Fibroblast of skin of right quadriceps (primary cell): ENCODE measurements around the gene LRRFIP1.
"Not testable (repeated sequence)": the region's sequence is repeated elsewhere in the genome, so short reads cannot be mapped to it uniquely, and the experiment has no call there.

Source experiments
- DNase-seq: peaks from one replicate; pipeline ENCODE4 v3.0.0-alpha.2; 2013

Gene LRRFIP1, protein sequence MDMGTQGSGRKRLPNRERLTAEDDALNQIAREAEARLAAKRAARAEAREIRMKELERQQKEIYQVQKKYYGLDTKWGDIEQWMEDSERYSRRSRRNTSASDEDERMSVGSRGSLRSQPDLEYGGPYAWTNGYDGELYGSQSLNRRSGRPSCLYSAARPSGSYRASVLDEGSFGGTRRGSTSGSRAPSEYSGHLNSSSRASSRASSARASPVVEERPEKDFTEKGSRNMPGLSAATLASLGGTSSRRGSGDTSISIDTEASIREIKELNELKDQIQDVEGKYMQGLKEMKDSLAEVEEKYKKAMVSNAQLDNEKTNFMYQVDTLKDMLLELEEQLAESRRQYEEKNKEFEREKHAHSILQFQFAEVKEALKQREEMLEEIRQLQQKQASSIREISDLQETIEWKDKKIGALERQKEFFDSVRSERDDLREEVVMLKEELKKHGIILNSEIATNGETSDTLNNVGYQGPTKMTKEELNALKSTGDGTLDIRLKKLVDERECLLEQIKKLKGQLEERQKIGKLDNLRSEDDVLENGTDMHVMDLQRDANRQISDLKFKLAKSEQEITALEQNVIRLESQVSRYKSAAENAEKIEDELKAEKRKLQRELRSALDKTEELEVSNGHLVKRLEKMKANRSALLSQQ

DNA sequence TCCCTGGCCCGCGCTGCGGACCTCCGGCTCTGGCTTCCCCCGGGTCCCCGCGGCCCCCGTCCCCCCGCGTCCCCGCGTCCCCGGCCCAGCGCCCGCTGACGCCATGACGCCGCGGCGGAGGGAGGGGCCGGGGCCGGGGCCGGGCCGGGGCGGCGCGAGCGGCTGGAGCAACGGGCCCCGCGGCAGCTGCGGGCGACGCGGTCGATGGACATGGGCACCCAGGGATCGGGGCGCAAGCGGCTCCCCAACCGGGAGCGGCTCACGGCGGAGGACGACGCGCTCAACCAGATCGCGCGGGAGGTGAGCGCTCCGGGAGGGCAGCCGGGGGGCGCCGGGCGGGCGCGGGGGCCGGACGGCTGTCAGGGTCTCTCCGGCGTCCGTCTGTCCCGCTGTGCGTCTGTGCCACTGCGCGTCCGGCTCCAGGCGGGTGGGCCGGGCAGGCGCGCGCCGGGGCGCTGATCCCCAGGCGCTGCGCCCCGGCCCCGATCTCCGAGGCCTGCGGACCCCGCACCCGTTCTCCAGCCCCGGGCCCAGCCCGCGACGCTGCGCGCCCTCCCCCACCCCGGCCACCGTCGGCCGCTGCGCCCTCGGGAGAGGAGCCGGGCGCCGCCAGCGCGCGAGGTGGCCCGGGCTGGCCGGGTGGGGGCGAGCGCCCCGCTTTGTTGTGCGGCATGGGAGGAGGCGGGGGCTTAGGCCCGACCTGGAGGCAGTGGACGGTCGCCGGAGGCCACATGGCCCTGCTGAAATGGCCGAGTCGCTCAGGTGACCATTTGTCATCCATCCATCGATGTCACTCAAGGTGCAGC, at the start of gene LRRFIP1:
LRRFIP1 (plus strand) TSS at position 147 of the 806 bp plus-strand sequence; CDS start at position 205, 58 bp downstream.
- peak; percentile 28 for DNase-seq

DNA sequence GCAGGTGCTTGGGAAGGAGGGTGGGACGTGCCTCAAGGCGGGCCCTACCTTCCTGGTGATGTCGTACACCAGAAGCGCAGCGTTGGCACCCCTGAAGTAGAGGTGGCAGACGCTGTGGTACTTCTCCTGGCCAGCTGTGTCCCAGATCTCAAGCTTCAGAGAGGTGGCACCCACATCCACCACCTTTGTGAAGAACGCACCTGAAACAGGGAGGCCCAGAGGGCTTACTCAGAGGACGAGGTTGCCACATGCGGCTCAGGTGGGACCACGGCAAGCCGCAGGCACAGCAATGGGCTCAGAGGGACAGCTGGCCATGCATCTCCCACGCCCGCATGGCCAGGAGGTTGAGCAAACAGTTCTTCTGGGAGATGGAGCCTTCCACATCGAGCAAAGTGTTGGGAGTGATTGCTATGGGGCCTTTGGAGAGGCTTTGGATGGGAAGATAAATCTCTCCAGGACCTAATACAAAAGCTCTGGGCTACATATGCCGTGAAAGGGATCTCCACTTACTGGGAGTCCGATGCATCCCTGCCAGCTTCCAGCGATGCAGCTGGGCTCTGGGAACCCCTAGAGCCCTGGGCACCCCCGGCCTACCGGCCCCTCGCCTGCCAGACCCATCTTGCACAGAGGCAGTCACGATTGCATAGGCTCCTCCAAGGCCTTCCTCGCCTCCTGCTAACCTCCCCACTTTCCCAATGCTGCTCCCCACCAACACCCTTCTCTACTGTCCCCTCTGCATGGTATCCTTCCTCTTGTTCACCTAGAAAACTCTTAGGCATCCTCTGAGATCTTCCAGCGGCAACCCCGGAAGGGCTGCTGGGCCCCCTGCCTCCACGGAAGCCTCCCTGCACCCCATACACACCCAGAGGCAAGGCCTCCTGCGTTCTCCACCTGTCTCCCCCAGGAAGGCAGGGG, 49.2 kb upstream of the LRRFIP1 start:
- DNase-seq = no peak

DNA sequence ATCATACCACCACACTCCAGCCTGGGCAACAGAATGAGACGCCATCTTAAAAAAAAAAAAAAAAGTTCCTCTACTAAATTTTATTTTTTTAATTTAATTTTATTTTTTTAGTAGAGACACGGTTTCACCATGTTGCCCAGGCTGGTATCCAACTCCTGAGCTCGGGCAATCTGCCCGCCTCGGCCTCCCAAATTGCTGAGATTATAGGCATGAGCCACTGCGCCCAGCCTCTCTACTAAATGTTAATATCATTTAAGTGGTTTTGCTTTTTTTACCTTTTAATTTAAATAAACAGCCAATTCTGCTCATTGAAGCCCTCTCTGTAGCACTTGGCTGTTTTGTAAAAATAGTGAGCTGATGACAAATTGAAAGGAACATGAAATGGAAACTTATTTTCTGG, 46.1 kb upstream of the LRRFIP1 start:
- DNase-seq = no peak

DNA sequence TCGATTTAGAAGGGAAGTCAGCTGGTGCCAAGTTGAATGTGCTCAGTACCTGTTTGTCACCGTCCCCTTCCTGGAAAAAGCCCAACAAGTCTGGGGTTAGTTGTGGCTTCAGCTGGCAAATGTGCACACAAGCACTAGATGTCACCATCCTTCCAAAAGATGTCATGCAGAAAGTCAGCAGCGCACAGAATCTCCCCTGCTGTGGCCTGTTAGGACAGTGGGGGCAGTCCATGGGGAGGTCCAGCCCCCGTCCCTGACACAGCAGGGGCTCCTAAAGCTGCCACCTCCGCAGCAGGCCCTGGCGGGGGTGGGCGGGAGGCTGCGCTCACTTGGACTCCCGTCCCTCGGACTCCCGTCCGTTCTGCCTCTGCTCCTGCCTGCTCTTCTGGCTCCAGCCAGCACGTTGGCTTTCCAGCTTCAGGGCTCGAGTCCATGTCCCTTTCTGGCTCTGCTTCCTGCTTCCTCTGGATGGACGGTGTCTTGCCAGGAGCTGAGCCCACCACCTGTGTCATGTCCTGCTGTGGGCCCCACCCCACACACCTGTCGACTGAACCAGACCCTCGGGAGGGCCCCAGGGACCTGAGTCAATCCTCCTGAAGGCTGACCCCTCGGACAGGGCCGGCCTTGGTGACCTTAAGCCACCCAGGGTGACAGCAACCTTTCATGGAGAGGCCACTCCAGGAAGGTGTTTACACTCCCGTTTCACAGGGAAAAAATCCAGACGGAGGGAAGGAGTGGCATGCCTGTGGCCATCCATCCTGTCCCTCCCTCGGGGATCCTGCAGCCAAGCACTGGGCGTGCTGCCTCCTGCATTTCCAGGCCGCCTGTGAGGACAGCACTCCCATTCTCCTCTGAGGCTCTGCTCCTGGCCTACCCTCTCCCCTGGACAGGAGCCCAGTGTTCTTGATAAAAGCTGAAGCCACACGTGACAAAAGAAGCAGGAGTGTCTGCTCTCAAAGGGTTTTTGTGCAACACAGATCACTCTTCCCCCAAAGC, 45.3 kb upstream of the LRRFIP1 start:
- DNase-seq = peak; percentile 68

DNA sequence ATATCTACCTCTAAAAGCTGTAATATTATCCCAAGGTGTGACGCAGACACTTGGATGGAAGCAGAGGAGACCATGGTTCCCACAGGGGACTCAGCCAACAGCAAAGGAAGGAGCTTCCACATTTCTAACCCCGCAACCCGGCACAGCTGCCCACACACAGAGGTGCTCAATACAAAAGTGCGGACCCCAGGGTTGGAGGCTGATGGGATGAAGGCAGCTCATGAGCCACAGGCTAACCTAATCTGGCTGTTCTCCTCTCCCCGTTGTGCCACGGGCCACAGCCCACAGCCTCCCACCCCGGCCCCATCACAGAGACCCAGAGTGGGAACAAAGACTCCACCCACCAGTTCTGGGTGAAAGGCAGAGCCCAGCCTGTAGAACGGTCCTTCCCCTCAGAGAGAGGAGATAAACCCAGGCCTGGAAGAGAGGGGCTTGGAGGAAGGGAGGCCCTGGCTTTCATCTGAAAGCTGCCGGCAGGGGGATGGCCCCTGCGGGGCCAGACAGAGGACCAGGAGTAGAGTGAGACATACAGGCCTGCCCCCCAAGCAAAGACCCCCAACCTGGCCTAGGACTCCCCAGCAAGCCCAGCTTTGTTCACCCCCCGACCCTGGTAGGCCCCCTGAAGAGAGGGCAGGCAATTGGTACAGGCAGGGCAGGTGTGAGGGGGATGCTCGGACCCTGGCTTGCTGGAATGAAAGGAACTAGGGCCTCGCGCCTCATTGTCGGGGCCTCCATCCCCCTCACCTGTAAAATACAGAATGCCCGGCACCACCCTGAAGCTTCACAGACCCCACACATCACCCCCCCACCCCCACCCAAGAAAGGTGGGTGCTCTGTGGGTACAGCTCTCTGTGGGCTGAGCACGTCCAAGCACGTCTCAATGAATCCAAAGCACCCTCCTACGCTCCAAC, 43.7 kb upstream of the LRRFIP1 start:
- no peak for DNase-seq

DNA sequence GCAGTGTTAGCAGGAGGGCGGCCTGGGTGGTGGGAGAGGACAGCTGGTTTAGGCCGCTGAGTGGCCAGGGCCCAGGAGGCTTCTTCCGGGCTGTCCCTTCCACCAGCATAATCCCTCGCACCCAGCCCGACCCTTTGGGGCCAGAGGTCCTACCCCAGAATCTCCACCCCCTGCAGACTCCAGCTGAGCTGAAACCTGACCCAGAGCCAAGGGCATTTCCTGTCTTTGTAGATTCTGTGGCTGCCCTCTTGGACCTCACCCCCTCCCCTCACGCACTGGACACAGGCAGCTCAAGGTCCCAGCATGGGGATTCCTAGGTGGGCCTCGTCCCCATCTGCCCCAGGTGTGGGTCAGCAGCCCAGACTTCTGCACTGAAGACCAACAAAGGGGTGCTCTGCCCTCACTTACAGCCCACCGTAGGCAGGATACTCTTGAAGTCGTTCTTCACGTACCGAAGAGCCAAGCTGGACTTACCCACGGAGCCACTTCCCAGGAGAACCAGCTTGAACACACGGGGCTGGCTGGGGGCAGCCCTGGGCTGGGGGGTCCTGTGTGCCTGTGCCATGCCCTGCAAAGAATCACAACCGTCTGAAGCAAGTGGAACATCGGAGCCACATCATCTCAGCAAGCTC, 41.7 kb upstream of the LRRFIP1 start:
- DNase-seq = no peak

DNA sequence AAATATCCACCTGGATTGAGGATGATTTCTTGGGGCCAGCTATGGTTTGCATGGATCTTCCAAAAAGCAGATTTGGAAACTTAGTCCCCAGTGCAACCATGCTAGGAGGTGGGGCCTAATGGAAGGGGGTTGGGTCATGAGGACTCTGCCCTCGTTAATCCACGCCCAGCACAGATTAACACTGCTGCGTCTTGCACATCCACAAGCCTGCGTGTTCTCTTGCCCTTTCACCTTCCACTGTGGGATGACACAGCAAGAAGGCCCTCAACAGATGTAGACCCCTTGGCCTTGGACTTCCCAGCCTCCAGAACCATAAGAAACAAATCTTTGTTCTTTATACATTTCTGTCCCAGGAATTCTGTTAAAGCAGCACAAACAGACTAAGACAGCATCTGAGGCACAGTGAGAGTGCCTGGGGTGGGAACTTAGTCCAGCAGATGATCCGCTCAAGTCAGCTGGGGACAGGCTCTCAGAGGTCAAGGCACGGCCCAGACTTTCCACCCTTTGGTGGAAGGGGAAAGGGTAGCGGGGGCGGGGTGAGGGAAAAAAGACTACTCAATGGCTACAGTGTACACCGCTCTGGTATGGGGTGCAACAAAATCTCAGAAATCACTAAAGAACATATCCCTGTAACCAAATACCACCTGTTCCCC, 39.2 kb upstream of the LRRFIP1 start:
- no peak for DNase-seq

DNA sequence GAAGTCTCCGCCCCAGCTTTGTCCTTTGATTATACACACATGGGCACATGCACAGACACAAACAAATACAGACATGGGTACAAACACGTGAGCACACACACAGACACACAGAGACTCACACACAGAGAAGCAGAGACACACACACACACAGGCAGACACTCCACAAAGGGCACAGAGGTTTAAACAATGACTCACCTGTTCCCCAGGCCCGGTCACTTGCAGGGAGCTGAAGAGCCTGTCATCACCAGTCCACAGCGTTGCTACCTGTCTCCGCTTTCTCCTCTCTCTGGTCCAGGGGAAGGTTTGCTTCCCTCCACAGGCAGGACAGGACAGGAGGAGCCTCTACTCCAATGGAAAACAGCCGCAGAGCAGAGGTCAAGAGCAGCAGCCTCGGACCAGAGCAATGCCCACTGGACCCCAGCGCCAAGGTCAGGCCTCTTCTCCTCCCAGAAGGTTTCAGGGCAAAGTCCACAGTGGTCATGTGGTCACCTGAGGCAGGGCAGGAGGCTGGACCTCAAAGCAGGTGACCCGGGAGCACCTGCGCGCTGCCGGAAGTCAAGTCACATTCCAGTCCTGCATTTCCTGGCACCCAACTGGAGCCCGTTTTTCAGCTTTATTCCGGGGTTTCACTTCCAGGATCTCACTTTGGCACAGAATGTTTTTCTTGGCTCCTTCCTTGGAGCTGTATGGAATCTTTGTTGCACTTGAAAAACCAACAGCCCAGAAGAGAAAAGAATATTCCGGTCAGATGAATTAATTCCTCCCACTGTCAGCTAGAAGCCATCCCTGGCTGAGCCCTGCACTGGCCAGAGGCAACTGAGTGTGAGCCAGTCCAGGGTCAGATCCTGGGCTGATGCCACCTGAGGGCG, 36.9 kb upstream of the LRRFIP1 start, which contains the start of gene RAB17:
RAB17 (minus strand) TSS at position 463 of the 869 bp plus-strand sequence. CDS start 4,580 bp downstream, outside the sequence.
- no peak for DNase-seq

DNA sequence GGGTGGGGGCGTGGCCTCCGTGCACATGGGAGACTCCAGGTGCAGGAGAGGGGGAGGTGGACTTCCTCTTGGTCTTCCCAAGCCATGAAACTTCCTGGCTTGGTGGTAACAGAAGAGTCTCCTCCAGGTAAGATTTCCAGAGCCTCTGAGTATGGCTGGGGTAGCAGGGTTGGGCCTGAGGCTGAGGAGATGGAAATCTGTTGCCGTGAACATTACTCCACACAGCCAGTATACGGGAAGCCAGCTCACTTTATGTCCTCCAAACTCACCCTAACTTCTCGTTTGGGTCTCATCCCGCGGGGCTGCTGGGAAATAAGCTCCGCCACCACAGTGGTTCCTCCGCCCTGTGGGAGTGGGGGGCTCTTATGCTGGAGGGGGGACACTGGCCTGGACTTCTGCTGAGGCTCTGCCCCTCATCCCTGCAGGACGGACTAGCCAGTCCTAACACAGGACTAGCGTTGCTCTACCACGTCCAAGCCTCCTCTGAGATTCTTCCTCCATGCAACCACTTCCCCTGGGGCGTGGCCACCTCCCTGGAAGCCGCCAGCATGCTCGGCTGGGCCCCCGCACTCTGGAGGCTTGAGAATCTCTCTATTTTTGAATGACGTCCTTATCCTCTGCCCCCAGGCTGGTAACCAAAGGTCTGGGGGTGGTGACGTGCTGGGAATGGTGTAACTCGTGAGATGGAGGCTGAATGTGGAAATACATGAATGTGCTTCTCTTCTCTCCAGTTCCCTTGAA, 36.1 kb upstream of the LRRFIP1 start:
- DNase-seq = no peak

DNA sequence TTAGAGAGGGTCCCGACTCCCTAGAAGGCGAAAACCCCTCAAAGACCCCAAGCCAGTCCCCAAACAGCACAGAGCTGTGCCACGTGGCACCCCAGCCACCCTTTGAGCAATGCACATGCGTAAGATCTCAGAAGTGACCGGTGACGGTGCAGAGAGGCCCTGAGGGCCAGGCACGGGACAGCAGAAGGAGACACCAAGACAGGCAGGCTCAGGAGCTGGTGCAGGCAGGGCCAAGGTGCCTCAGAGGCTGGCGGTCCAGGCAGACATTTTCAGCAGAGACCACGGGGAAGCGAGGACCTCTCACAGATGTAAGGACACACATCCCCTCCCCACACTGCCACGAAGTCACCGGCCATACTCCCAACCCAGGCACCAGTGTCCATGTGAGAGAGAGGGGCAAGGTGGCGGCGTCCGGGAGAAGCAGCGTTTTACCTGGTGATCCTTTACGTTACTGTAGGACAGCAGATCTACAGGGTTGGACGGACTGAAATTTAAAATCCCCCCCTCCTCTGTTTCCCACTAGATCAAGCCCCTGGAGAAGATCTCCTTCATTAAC, 34.9 kb upstream of the LRRFIP1 start:
- no peak for DNase-seq

DNA sequence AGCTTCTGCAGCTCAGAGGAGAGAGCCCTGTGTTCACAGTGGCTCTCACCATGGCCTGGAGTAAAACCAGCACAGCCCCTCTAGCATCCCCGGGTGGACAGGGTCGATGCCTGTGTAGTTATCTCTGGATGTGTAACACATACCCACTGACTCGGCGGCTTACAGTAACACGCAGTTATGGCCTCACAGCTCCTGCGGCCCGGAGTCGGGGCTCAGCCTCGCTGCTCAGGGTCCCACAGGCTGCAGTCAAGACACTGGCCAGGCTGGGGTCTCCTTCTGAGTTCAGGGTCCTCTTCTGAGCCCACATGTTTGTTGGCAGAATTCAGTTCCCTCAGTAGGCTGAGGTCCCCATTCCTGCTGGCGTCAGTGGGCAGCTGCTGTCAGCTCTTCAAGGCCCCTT, 34.4 kb upstream of the LRRFIP1 start:
- DNase-seq = no peak

DNA sequence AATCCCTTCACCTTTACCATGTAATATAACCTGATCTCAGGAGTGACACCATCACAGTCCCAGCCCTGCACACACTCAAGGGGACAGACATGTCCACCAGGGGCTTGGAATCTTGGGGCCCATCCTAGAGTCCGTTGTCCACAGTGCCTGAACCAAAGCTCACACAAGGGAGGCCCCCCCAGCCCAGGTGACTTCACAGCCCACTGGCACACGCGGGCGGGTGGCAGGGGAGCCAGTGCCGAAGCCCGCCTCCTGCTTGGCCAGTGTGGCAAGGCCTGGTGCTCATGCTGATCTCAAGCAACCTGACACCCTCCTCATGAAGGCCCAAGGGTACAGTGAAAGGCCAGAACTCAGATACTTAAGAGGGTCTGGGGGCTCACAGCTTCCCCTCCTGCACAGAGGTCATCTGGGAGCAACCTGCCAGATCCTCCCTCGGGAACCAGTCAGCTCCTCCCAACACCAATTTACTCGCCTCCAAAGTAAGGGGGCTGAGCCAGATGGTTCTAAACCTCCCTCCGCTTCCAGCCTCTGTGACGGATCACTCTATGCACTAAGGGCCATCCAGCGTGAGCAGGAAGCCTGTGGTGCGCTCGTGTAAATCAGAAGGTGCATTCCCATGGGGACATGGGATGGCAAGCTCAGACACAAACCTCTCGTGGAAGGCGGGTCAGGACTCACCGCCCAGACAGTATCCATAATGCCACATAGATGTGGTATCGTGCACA, 33.6 kb upstream of the LRRFIP1 start:
- no peak for DNase-seq

DNA sequence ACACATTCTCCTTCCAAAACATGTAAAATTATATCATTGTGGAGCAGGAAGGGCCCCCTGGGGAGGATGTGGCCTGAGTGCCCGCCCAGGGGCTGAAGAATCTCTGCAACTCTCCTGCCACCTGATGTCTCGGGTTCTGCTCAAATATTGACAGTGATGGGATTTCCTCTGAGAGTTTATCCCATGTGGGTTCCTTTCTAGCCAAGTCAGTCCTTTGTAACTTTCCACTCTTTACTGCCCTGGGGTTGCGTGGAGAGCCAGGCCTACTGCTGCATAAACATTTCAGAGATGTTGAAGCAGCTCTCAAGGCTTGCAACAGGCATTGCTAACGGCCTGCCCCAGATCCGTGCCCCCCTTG, 32.9 kb upstream of the LRRFIP1 start:
- DNase-seq = no peak

DNA sequence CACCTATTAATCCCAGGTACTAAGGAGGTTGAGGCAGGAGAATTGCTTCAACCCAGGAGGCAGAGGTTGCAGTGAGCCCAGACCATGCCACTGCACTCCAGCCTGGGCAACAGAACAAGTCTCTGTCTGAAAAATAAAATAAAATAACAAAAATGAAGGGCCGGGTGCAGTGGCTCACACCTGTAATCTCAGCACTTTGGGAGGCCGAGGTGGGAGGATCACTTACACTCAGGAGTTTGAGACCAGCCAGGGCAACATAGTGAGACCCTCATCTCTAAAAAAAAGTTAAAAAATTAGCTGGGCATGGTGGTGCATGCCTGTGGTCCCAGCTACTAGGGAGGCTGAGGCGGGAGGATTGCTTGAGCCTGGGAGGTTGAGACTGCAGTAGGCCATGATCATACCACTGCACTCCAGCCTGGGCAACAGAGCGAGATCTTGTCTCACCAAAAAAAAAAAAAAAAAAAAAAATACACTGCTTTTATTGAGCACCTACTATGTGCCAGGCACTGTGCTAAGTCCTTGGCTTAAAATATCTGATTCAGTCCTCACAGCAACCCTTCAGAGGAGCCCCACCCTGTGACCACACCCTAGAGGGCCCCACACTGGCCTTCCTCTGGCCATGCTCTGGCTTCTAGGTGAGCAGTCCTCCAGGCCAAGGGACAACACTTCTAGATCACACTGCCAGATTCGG, 31.4 kb upstream of the LRRFIP1 start:
- DNase-seq = not testable (repeated sequence)

DNA sequence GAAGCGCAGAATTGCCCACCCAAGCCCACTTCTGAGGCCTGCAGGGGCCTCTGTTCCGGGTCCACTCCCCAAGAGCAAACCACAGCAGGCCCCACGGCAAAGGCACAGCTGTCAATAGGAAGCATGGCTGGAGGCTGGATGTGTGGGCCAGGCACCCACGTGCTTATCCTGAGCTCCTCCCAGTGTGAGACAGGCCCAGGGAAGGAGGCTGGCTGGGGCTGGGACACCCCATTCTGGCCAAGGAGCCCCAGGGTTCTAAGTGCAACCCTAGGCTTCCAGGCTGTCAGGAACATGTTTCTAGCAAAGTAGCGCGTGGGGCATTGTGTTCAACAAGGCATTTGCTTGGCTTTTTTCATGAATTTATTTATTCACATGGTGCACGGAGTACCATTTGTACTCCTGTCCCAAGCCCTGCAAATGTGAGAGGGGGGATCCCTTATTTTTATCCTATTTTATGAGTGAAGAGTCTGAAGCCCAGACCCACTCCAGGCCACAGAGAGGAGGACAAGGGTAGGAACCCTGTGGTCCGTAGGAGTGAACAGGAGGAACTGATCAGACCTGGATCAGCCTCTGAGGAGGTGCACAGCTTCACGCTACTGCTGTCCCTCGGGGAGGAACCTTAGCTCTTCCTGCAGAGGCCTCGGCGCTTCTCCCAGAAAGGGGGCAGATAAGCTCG, 30.7 kb upstream of the LRRFIP1 start:
- DNase-seq = no peak
